BE2C (cell line): ENCODE results near the gene BRME1.

ENCODE experiments used
- DNase-seq: peaks from one replicate; pipeline ENCODE4 v3.0.0-alpha.2; 2020
- H3K27me3 ChIP-seq: fragments of 250-450 bp; sonication (Bioruptor Pico); 2 replicates; pipeline ENCODE4 v1.5.1; 2020; ENCODE audit warnings: mild to moderate bottlenecking
- H3K36me3 ChIP-seq: fragments of 250-450 bp; sonication (Bioruptor Pico); 2 replicates; pipeline ENCODE4 v1.5.1; 2020; ENCODE audit warnings: mild to moderate bottlenecking
- H3K4me1 ChIP-seq: fragments of 250-450 bp; sonication (Bioruptor Pico); 2 replicates; pipeline ENCODE4 v1.5.1; 2020
- H3K4me3 ChIP-seq: 2 replicates; pipeline ENCODE4 v1.5.1; 2011; ENCODE audit warnings: low read depth, low read length
- H3K9me3 ChIP-seq: fragments of 250-450 bp; sonication (Bioruptor Pico); 2 replicates; pipeline ENCODE4 v1.5.1; 2020
- CTCF ChIP-seq: IDR thresholded peaks from 2 replicates; pipeline ENCODE4 v1.5.1; 2012; ENCODE audit warnings: mild to moderate bottlenecking, low read depth, low read length

The BRME1 gene

GRCh38 chr19:13882836-13883235, 23.1 kb downstream of the BRME1 start:
- TF ChIP-seq CTCF: no peak
- no peak for DNase-seq
- Histone ChIP-seq H3K9me3 (no peaks in the 10 kb centered on the region), H3K4me1 (peaks cover 14% of the 10 kb centered on the region), H3K36me3 (no peaks in the 10 kb centered on the region), H3K27me3 (no peaks in the 10 kb centered on the region), H3K4me3 (no peak overlapping the region)

- DNase-seq: no peak
Observed at GRCh38 chr19:13882419-13882795, 23.5 kb downstream of the BRME1 start.

GRCh38 chr19:13881692-13882418, 24.1 kb downstream of the BRME1 start:
- Histone ChIP-seq H3K27me3 (no peaks in the 10 kb centered on the region), H3K4me3 (no peak overlapping the region), H3K9me3 (no peaks in the 10 kb centered on the region), H3K4me1 (peaks cover 14% of the 10 kb centered on the region), H3K36me3 (no peaks in the 10 kb centered on the region)
- no peak for DNase-seq
- no peak for TF ChIP-seq CTCF

More at GRCh38 chr19:13882419-13882795, 23.5 kb downstream of the BRME1 start:
- Histone ChIP-seq H3K9me3 (no peaks in the 10 kb centered on the region), H3K36me3 (no peaks in the 10 kb centered on the region), H3K27me3 (no peaks in the 10 kb centered on the region), H3K4me3 (no peak overlapping the region), H3K4me1 (peaks cover 14% of the 10 kb centered on the region)
- no peak for TF ChIP-seq CTCF

- Histone ChIP-seq H3K36me3 (no peaks in the 10 kb centered on the region), H3K9me3 (no peaks in the 10 kb centered on the region), H3K4me1 (peaks cover 14% of the 10 kb centered on the region), H3K27me3 (no peaks in the 10 kb centered on the region), H3K4me3 (no peak overlapping the region)
- no peak for TF ChIP-seq CTCF
- no peak for DNase-seq
Observed at GRCh38 chr19:13881251-13881691, 24.6 kb downstream of the BRME1 start.

GRCh38 chr19:13880059-13881043, 25.6 kb downstream of the BRME1 start:
- H3K4me3 ChIP-seq: peak overlapping the region; percentile 49
- peak; percentile 98 for DNase-seq
- no peaks in the 10 kb centered on the region for H3K27me3 ChIP-seq
- peak; percentile 99 for TF ChIP-seq CTCF
- H3K9me3 ChIP-seq: no peaks in the 10 kb centered on the region
- H3K4me1 ChIP-seq: peaks cover 14% of the 10 kb centered on the region
- no peaks in the 10 kb centered on the region for H3K36me3 ChIP-seq
